Osteoblast (primary cell): ENCODE data around the gene MSN. TPM values are rescaled to one million over a fixed set of nuclear protein-coding genes. Genes with fewer than 3 reads are reported as not detected.

Source experiments
- DNase-seq: peaks from one replicate; pipeline ENCODE4 v3.0.0; 2011; ENCODE audit warnings: low spot score, mixed read lengths; ENCODE audit not compliant: insufficient read length; ENCODE audit errors: missing footprints
- H2AFZ ChIP-seq: 2 replicates; pipeline ENCODE4 v1.6.0; 2011; ENCODE audit warnings: mild to moderate bottlenecking, low read length
- H3K27ac ChIP-seq: 2 replicates; pipeline ENCODE4 v1.5.1; 2011; ENCODE audit warnings: mild to moderate bottlenecking, low read depth, low read length, moderate library complexity
- H3K27me3 ChIP-seq: 2 replicates; pipeline ENCODE4 v1.6.0; 2012; ENCODE audit warnings: mild to moderate bottlenecking, control low read depth, inconsistent platforms, low read length, moderate library complexity; ENCODE audit not compliant: insufficient read depth
- H3K36me3 ChIP-seq: 2 replicates; pipeline ENCODE4 v1.5.1; 2011; ENCODE audit warnings: mild to moderate bottlenecking, low read length, control low read depth, moderate library complexity; ENCODE audit not compliant: insufficient read depth
- H3K4me1 ChIP-seq: 2 replicates; pipeline ENCODE4 v1.5.1; 2011; ENCODE audit warnings: mild to moderate bottlenecking, low read length, control low read depth, moderate library complexity; ENCODE audit not compliant: insufficient read depth
- H3K4me2 ChIP-seq: 2 replicates; pipeline ENCODE4 v1.6.0; 2011; ENCODE audit warnings: mild to moderate bottlenecking, low read length; ENCODE audit not compliant: insufficient read depth
- H3K4me3 ChIP-seq: fragments of 200-600 bp; sonication (generic); 3 replicates; pipeline ENCODE4 v1.5.1; 2012; ENCODE audit warnings: mild to moderate bottlenecking, low read length, inconsistent platforms; ENCODE audit not compliant: insufficient read depth
- H3K79me2 ChIP-seq: 2 replicates; pipeline ENCODE4 v1.6.0; 2012; ENCODE audit warnings: mild to moderate bottlenecking, low read length, control low read depth, inconsistent platforms; ENCODE audit not compliant: insufficient read depth
- H3K9me3 ChIP-seq: 2 replicates; pipeline ENCODE4 v1.5.1; 2011; ENCODE audit warnings: low read depth, low read length, control low read depth
- H4K20me1 ChIP-seq: 2 replicates; pipeline ENCODE4 v1.6.0; 2012; ENCODE audit warnings: mild to moderate bottlenecking, low read length, control low read depth; ENCODE audit not compliant: insufficient read depth
- total RNA-seq: library from RNA; depleted of rRNA; stranded (reverse); fragments of >200 nt; gene quantifications from 2 replicates; pipeline ENCODE4 v1.2.3, GENCODE V29; 2012
- TF ChIP-seq, protein P1 (sequence below): IDR thresholded peaks from 2 replicates; pipeline ENCODE4 v1.5.1; 2011; ENCODE audit warnings: mild to moderate bottlenecking, low read depth, low read length, moderate library complexity; ENCODE audit errors: extremely low read depth

MSN gene
- total RNA-seq, 1 donor, result 249 TPM

- Histone ChIP-seq H3K4me1 (peaks cover 83% of the 10 kb centered on the region), H3K9me3 (no peaks in the 10 kb centered on the region), H3K27me3 (no peaks in the 10 kb centered on the region), H3K4me3 (no peak overlapping the region), H3K79me2 (peaks cover 88% of the 10 kb centered on the region), H4K20me1 (peaks cover 22% of the 10 kb centered on the region), H3K4me2 (peak overlapping the region; percentile 50), H2AFZ (no peak overlapping the region), H3K27ac (peak overlapping the region; percentile 76), H3K36me3 (no peaks in the 10 kb centered on the region)
- DNase-seq, result no peak
- TF ChIP-seq, protein P1, sequence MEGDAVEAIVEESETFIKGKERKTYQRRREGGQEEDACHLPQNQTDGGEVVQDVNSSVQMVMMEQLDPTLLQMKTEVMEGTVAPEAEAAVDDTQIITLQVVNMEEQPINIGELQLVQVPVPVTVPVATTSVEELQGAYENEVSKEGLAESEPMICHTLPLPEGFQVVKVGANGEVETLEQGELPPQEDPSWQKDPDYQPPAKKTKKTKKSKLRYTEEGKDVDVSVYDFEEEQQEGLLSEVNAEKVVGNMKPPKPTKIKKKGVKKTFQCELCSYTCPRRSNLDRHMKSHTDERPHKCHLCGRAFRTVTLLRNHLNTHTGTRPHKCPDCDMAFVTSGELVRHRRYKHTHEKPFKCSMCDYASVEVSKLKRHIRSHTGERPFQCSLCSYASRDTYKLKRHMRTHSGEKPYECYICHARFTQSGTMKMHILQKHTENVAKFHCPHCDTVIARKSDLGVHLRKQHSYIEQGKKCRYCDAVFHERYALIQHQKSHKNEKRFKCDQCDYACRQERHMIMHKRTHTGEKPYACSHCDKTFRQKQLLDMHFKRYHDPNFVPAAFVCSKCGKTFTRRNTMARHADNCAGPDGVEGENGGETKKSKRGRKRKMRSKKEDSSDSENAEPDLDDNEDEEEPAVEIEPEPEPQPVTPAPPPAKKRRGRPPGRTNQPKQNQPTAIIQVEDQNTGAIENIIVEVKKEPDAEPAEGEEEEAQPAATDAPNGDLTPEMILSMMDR, result no peak
Measured at GRCh38 chrX:65674204-65674893, 6.9 kb downstream of the MSN start.

DNA sequence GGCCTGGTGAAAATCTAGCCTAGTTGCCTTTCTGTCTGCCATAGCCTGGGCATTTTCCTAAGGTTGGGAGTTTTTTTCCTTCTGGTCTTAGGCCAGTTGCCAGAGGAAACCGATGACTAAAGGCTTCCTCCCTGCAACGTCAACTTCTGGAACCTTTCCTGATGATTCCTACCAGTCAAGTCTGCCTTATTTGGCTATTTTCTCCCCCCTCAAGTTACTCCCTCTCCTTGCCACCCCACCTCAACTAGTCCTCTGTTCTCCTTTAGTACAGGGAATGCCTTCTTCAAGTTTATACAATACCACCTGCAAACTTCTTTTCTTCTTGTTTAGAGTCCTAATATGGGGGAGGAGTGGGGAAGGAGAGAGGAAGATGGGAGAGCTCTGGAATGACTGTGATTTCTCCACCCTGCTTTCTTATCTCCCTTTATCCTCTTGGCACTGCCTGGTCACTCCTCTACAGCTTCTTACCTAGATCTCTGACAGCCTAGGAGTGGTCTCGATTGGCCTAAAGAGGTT, 10.6 kb downstream of the MSN start:
- Histone ChIP-seq H3K4me3 (no peak overlapping the region), H4K20me1 (peaks cover 28% of the 10 kb centered on the region), H3K27me3 (no peaks in the 10 kb centered on the region), H3K79me2 (peaks cover 90% of the 10 kb centered on the region), H2AFZ (no peak overlapping the region), H3K4me1 (peaks cover 55% of the 10 kb centered on the region), H3K36me3 (no peaks in the 10 kb centered on the region), H3K27ac (peak overlapping the region; percentile 81), H3K9me3 (no peaks in the 10 kb centered on the region), H3K4me2 (peak overlapping the region; percentile 64)
- TF ChIP-seq, protein P1, result no peak
- no peak for DNase-seq

- H4K20me1 ChIP-seq, result peaks cover 26% of the 10 kb centered on the region
- no peaks in the 10 kb centered on the region for H3K27me3 ChIP-seq
- H2AFZ ChIP-seq, result no peak overlapping the region
- no peak overlapping the region for H3K4me3 ChIP-seq
- H3K27ac ChIP-seq, result peak overlapping the region; percentile 81
- H3K79me2 ChIP-seq, result peaks cover 89% of the 10 kb centered on the region
- DNase-seq, result no peak
- peaks cover 45% of the 10 kb centered on the region for H3K4me1 ChIP-seq
- no peaks in the 10 kb centered on the region for H3K9me3 ChIP-seq
- TF ChIP-seq, protein P1, result no peak
- peak overlapping the region; percentile 64 for H3K4me2 ChIP-seq
- H3K36me3 ChIP-seq, result no peaks in the 10 kb centered on the region
Measured at GRCh38 chrX:65679071-65679540, 11.7 kb downstream of the MSN start.

DNA sequence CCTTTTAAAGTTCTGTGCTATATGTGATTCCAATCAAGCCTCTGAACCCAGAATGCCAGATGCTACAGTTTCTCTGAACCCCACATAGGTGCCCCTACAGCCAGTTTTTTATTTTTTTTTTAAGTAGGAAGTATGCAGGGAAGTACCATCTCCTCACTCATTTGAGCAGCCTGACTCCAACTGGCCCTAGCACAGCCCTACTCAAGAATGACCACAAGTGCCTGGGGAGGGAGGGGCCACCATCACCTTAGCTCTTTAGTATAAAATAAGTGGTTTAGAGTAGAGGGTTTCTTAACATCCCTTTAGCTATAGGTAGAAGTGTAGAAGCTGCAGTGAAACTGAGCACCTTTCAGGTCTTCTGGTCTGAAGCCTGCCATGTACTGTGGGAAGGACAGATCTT, 14.4 kb downstream of the MSN start:
- Histone ChIP-seq H3K9me3 (no peaks in the 10 kb centered on the region), H2AFZ (no peak overlapping the region), H3K36me3 (no peaks in the 10 kb centered on the region), H3K4me2 (no peak overlapping the region), H3K27me3 (no peaks in the 10 kb centered on the region), H3K79me2 (peaks cover 91% of the 10 kb centered on the region), H3K4me3 (no peak overlapping the region), H4K20me1 (peaks cover 30% of the 10 kb centered on the region), H3K27ac (no peak overlapping the region), H3K4me1 (peaks cover 35% of the 10 kb centered on the region)
- TF ChIP-seq, protein P1, result no peak
- no peak for DNase-seq
